AG09319 (cell line): Measurements from ENCODE around the gene PCBD2.

ENCODE experiments used
- DNase-seq: peaks from one replicate; pipeline ENCODE4 v3.0.0-alpha.2; 2010; ENCODE audit warnings: low read depth; ENCODE audit errors: extremely low read depth
- CTCF ChIP-seq: IDR thresholded peaks from 2 replicates; pipeline ENCODE4 v1.5.1; 2011; ENCODE audit warnings: low read depth, mild to moderate bottlenecking, inconsistent platforms, low read length, moderate library complexity

Gene PCBD2

DNA sequence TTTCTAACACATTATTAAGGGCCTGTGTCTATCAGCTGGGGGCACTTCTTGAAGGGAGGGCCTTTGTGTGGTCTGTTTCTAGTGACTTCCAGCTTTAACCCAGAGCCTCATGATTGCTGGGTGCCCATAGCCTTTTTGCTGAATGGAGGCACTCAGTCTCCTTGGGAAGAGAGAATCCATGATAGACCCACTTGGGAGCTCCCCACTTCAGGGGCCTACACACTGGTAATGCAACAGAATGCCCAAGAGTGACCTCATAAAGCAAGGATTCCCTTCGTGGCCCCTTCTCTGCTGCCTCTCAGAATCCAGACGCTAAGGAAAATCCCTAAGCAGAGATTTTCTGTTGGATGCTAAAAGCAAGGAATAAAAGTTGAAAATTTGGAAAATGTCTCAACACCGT lies 62.7 kb downstream of the PCBD2 start, which contains the start of gene CATSPER3:
TSS of gene CATSPER3 (plus strand) at position 301 of the 400 bp plus-strand sequence. CDS start at position 386, 85 bp downstream.
- no peak for DNase-seq
- TF ChIP-seq CTCF, result no peak

GRCh38 chr5:134968055-134968454 lies 63.1 kb downstream of the PCBD2 start:
- no peak for DNase-seq
- TF ChIP-seq CTCF, result no peak

DNA sequence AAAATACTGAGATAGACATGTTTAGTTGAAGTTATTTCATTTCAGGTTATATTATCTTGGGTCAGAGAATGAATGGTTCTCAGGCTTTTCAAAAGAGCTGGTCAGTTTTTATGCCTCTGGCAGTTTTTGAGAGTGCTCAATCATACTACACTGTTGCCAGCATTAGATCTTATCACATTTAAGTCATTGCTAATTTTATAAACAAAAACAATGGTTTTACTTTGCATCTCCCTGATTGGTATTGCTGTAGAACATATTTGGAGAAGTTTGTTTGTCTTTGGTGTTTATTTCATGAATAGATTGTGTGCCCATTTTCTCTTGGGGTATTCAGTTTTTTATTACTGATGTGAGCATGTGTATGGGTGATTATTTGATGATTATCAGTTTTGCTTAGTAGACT lies 64.2 kb downstream of the PCBD2 start:
- no peak for DNase-seq
- no peak for TF ChIP-seq CTCF

GRCh38 chr5:134975078-134975715 lies 70.3 kb downstream of the PCBD2 start:
- DNase-seq, result no peak
- no peak for TF ChIP-seq CTCF

GRCh38 chr5:134975843-134976242 lies 70.9 kb downstream of the PCBD2 start:
- DNase-seq, result no peak
- no peak for TF ChIP-seq CTCF

DNA sequence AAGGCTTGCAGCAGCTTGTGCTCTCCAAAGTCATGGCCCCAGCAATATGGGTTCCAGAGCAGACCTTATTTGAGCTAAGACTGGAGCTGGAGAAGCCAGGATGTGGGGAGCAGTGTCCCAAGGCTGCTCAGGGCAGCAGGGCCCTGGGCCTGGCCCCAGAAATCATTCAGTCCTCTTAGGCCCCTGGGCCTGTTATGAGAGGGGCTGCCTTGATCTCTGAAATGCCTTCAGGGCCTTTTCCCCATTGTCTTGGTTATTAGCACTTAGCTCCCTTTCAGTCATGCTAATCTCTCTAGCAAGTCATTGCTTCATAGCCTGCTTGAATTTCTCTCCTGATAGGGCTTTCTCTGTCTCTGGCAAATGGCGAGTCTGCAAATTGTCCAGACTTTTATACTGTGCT lies 71.9 kb downstream of the PCBD2 start:
- no peak for DNase-seq
- no peak for TF ChIP-seq CTCF

GRCh38 chr5:134979416-134979815 lies 74.5 kb downstream of the PCBD2 start:
- TF ChIP-seq CTCF, result no peak
- DNase-seq, result no peak
